Skin epidermis (tissue), 12 donors: ENCODE data around the gene GALNT13.

Experiments
- H3K27ac ChIP-seq, 21 experiments: fragments of 200-600 bp; sonication (generic) in 11 of 21; one replicate each; pipeline ENCODE4 v1.5.0; 2020; ENCODE audit warnings: mild to moderate bottlenecking in 3 of 21, inconsistent platforms in 2 of 21, moderate library complexity in 2 of 21
- H3K4me3 ChIP-seq, 7 experiments: fragments of 200-600 bp; sonication (generic) in 2 of 7; one replicate each; pipeline ENCODE4 v1.5.0; 2020; ENCODE audit warnings: inconsistent platforms in 2 of 7, mild to moderate bottlenecking in 2 of 7, moderate library complexity in 1 of 7

GALNT13 gene

DNA sequence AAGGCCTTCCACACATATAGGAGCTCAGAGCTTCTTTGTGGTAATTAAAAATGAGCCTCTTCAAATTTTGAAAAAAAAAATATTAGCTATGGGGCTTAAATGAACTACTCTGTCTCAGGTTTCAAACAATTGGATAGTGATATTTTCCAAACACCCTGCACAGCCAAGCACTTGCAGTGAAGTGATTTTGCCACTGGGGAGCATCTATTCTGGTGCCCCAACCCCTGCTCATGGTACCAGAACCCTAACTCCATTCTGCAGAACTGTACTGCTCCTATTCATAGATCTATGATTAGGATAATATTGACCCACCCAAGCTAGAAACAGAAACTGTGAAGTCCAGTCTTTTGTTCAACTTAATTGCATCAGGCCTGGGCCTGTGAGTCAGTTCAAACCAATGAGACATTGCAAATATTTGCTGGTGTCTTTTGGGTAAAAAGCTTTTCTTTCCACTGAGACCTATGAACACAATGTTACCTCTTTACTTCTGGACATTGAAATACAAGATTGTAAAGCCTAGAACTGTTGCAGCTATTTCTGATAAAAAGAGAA, 324.0 kb downstream of the GALNT13 start:
- H3K4me3 ChIP-seq = no peak overlapping the region
- no peak overlapping the region for H3K27ac ChIP-seq

DNA sequence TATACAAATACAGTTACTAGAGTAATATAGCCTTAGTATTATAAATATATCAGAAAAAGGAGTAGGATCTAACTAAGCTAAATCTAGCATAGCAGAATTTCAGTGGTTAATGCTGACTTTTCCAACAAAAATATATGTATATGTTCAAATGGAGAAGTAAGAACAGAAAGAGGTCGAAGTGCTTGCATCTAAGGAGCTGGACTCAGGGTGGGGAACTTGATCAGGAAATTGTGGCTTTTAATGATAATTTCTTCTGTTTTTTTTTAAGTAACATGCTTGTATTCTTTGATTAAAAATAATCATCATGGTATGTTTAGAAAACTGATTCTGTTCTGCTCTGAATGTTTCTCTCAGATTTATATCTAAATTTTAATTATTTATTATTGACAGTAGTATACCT, 327.1 kb downstream of the GALNT13 start:
- Histone ChIP-seq H3K27ac (no peak overlapping the region), H3K4me3 (no peak overlapping the region)

GRCh38 chr2:154203206-154203605, 331.5 kb downstream of the GALNT13 start:
- no peak overlapping the region for H3K27ac ChIP-seq
- H3K4me3 ChIP-seq = no peak overlapping the region

- H3K27ac ChIP-seq = no peak overlapping the region
- no peak overlapping the region for H3K4me3 ChIP-seq
These were observed 332.2 kb downstream of the GALNT13 start for GRCh38 chr2:154203902-154204301.

GRCh38 chr2:154207288-154208047, 335.7 kb downstream of the GALNT13 start:
- H3K27ac ChIP-seq = no peak overlapping the region
- H3K4me3 ChIP-seq = no peak overlapping the region

DNA sequence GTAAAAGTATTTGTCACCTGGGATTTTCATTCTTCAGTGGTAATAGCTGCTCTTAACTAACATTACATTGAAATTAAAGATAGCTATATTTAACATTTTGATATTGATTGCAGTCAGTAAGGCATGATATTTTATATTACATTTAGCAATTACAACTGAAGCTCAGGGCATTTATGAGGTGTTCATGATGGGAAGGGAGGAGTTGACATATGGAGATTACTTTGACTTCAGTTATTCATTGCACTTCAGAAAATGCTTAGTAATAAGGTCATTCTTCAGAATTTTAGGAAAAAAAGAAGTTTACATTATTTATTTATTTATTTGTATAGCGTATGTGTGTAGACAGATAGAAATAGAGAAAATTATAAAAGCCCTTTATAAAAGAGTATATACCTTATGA, 352.0 kb downstream of the GALNT13 start:
- Histone ChIP-seq H3K27ac (no peak overlapping the region), H3K4me3 (no peak overlapping the region)

- H3K27ac ChIP-seq = no peak overlapping the region
- no peak overlapping the region for H3K4me3 ChIP-seq
These were observed 355.2 kb downstream of the GALNT13 start for GRCh38 chr2:154226931-154227330.

- Histone ChIP-seq H3K4me3 (no peak overlapping the region), H3K27ac (no peak overlapping the region)
These were observed 357.0 kb downstream of the GALNT13 start for GRCh38 chr2:154228566-154229280.

- H3K27ac ChIP-seq = no peak overlapping the region
- no peak overlapping the region for H3K4me3 ChIP-seq
These were observed 358.2 kb downstream of the GALNT13 start for GRCh38 chr2:154229966-154230365.

- no peak overlapping the region for H3K27ac ChIP-seq
- no peak overlapping the region for H3K4me3 ChIP-seq
These were observed 359.3 kb downstream of the GALNT13 start for GRCh38 chr2:154231021-154231420.

DNA sequence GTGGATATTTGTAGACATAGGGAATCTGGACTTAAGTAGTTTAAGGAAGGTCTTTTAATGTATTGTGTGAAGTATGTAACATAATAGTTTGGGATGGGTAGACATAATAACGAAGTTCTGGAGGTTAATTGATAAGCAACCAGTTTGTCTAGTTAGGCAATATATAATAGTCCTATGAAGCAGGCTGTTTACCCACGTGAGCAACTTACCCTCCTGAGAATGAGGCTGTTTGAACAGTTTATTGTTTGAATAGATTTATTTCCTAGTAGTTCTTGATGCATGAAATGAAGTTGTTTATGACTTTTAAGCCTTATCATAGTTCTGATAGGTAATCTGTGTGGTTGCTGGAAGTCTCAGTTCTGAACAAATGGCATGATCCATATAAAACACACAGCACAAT, 361.5 kb downstream of the GALNT13 start:
- H3K27ac ChIP-seq = no peak overlapping the region
- no peak overlapping the region for H3K4me3 ChIP-seq

DNA sequence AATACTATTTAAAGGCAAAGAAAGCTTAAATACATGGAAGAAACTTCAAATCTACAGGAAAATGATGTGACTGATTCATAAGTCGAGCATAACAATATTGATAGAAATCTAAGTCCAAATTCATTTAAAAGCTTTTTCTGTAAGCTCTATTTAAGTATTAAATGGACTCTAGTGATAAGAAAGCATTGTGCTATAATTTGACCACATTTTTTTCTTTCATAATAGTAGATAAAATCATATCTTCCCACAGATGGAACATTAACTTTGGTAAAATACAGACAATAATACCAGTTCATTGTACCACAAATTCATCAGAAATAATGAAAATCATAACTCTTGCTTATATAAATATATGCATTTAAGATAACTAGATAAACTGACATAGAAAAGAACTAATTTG, 366.5 kb downstream of the GALNT13 start:
- H3K27ac ChIP-seq = no peak overlapping the region
- no peak overlapping the region for H3K4me3 ChIP-seq

- H3K27ac ChIP-seq = no peak overlapping the region
- H3K4me3 ChIP-seq = no peak overlapping the region
These were observed 368.6 kb downstream of the GALNT13 start for GRCh38 chr2:154240316-154240715.

- no peak overlapping the region for H3K27ac ChIP-seq
- no peak overlapping the region for H3K4me3 ChIP-seq
These were observed 369.2 kb downstream of the GALNT13 start for GRCh38 chr2:154240921-154241379.

DNA sequence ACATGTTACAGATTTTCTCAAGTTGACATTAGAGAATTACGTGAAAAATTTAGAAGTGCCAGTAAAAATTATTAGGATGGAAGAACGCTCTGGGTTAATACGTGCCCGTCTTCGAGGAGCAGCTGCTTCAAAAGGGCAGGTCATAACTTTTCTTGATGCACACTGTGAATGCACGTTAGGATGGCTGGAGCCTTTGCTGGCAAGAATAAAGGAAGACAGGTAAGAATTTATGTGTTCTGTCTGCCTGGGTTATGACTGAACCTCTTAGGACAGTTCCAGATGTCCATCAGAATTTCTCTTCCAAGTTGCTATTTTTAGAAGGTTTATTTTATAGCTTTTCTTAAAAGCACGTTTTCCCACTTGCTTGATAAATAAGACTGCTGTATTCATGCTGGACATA, 371.0 kb downstream of the GALNT13 start:
- H3K27ac ChIP-seq = no peak overlapping the region
- no peak overlapping the region for H3K4me3 ChIP-seq

DNA sequence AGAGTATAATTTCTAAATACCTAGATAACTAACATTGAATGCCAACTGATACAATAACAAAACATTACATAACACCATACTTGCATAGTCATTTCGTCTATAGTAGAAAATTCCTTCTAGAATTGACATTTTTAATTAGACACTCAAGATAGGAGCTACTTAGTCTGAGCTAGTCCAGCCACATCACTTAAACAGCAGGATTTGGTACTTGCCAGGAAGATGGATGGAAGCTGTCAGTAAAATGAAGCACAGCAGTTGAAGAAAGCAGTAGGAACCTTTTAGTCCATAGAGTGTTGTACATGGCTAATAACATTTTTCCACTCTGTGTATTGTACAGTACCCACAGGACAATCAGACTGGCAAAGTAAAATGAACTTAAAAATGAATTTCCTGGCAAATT, 372.0 kb downstream of the GALNT13 start:
- no peak overlapping the region for H3K4me3 ChIP-seq
- H3K27ac ChIP-seq = no peak overlapping the region

DNA sequence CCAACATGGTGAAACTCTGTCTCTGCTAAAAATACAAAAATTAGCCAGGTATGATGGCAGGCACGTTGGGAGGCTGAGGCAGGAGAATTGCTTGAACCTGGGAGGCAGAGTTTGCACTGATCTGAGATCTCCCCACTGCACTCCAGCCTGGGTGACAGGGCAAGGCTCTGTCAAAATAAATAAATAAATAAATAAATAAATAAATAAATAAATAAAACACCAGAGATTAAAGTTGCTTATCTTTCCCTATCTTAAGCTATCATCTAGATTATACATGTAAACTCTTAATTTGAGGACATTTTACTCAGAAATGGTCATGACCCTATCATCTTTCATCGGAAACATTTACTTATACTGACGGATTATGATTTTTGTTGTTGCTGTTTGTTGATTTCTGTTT, 373.2 kb downstream of the GALNT13 start:
- Histone ChIP-seq H3K4me3 (no peak overlapping the region), H3K27ac (no peak overlapping the region)

DNA sequence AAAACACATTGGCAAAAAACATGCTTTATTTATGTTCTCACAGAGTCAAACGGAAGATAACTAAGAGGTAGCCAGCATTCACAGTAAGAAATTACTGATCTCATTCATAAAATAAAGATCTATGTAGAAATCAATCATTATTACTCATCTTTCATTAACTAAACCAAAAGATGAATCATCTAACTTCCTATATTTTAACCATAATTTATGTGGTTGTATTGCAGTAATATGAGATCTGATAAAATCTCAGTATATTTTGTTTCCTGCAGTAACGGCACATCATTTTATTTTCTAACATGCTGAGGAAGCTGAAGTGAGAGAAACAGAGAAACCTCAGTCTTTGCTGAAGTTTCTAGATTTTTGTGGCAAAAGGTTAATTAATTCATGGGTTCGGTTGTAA, 375.8 kb downstream of the GALNT13 start:
- no peak overlapping the region for H3K27ac ChIP-seq
- H3K4me3 ChIP-seq = no peak overlapping the region

DNA sequence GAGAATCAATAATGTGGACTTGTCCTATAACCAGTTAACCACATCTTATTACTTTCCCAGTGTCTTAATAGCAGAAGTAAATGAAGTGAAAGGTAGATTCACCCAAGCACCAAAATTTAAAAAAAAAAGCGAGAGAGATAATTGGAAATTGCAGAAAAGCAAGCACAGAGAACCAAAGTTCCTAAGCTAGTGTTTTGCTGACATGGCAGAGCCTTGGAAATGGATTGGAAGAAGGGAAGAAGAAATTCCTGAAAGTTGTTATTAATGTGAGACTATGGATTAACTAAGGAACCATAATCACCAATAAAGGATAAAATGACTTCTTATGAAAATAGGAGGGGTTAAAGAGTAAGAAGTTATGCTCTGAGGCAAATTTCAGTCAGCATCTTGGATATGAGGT, 384.4 kb downstream of the GALNT13 start:
- Histone ChIP-seq H3K27ac (no peak overlapping the region), H3K4me3 (no peak overlapping the region)

DNA sequence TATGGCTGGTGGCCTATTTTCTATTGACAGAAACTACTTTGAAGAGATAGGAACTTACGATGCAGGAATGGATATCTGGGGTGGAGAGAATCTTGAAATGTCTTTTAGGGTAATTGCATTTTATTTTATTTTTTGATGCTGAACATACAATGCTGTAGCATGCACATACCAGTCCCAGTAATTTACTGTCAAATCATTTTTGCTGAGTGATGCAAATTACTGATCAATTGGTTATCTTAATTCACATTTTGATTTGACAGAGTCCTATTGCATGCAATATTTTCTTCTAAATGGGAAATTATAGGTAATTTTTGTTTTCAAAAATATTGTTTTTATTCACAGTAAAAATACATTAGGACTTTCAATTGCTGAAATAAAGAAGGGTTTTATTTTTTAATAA, 387.3 kb downstream of the GALNT13 start:
- no peak overlapping the region for H3K27ac ChIP-seq
- no peak overlapping the region for H3K4me3 ChIP-seq

GRCh38 chr2:154261473-154262027, 389.8 kb downstream of the GALNT13 start:
- Histone ChIP-seq H3K27ac (no peak overlapping the region), H3K4me3 (no peak overlapping the region)
